HepG2 (cell line): Measurements from ENCODE around the gene EPN3. TPM values are rescaled to one million over a fixed set of nuclear protein-coding genes. Genes with fewer than 3 reads are reported as not detected.

ENCODE experiments used
- CCAR2 ChIP-seq: fragments of 200-400 bp; formaldehyde crosslinking; optimal IDR thresholded peaks from 2 replicates; pipeline ENCODE3; 2018; ENCODE audit warnings: low read depth, mild to moderate bottlenecking, low read length, moderate library complexity
- HNRNPLL ChIP-seq: fragments of 200-400 bp; formaldehyde crosslinking; IDR thresholded peaks from 2 replicates; pipeline ENCODE4 v1.6.1; 2017; ENCODE audit warnings: mild to moderate bottlenecking, low read depth, low read length; ENCODE audit not compliant: poor library complexity, severe bottlenecking
- KDM2A ChIP-seq: sonication (generic); formaldehyde crosslinking; IDR thresholded peaks from 2 replicates; pipeline ENCODE4 v1.4.0; 2020; ENCODE audit warnings: low read depth, missing genetic modification reagents, borderline replicate concordance
- MTF1 ChIP-seq: sonication (generic); formaldehyde crosslinking; IDR thresholded peaks from 2 replicates; pipeline ENCODE4 v1.5.0; 2020; ENCODE audit warnings: missing genetic modification reagents
- NAIF1 ChIP-seq: sonication (generic); formaldehyde crosslinking; IDR thresholded peaks from 2 replicates; pipeline ENCODE4 v1.5.0; 2020; ENCODE audit warnings: mild to moderate bottlenecking, missing genetic modification reagents, borderline replicate concordance
- NCOA2 ChIP-seq: sonication (generic); formaldehyde crosslinking; IDR thresholded peaks from 2 replicates; pipeline ENCODE4 v1.8.0; 2022; ENCODE audit warnings: inconsistent platforms
- PATZ1 ChIP-seq: sonication (generic); formaldehyde crosslinking; IDR thresholded peaks from 2 replicates; pipeline ENCODE4 v1.4.0; 2020; ENCODE audit warnings: missing genetic modification reagents
- PRDM10 ChIP-seq: sonication (generic); formaldehyde crosslinking; IDR thresholded peaks from 2 replicates; pipeline ENCODE4 v1.4.0; 2020; ENCODE audit warnings: low read depth, missing genetic modification reagents
- RXRA ChIP-seq: sonication (generic); formaldehyde crosslinking; IDR thresholded peaks from 2 replicates; pipeline ENCODE4 v1.5.1; 2020; ENCODE audit warnings: missing genetic modification reagents
- SIX4 ChIP-seq: sonication (generic); formaldehyde crosslinking; IDR thresholded peaks from 2 replicates; pipeline ENCODE4 v1.4.0; 2020; ENCODE audit warnings: missing genetic modification reagents
- STAG1 ChIP-seq: sonication (generic); formaldehyde crosslinking; IDR thresholded peaks from 2 replicates; pipeline ENCODE4 v1.4.0; 2020; ENCODE audit warnings: missing genetic modification reagents
- ZBTB46 ChIP-seq: sonication (generic); formaldehyde crosslinking; IDR thresholded peaks from 2 replicates; pipeline ENCODE4 v1.4.0; 2020; ENCODE audit warnings: mild to moderate bottlenecking, missing genetic modification reagents, borderline replicate concordance
- ZMYM2 ChIP-seq: sonication (generic); formaldehyde crosslinking; IDR thresholded peaks from 2 replicates; pipeline ENCODE4 v1.8.0; 2022; ENCODE audit warnings: mild to moderate bottlenecking, missing genetic modification reagents
- ZNF160 ChIP-seq: sonication (generic); formaldehyde crosslinking; IDR thresholded peaks from 2 replicates; pipeline ENCODE4 v1.8.0; 2022; ENCODE audit warnings: mild to moderate bottlenecking, inconsistent platforms, missing genetic modification reagents
- ZNF451 ChIP-seq: sonication (generic); formaldehyde crosslinking; IDR thresholded peaks from 2 replicates; pipeline ENCODE4 v1.5.0; 2020; ENCODE audit warnings: mild to moderate bottlenecking, missing genetic modification reagents
- ZNF503 ChIP-seq: sonication (generic); formaldehyde crosslinking; IDR thresholded peaks from 2 replicates; pipeline ENCODE4 v1.4.0; 2020; ENCODE audit warnings: missing genetic modification reagents
- ZNF713 ChIP-seq: sonication (generic); formaldehyde crosslinking; IDR thresholded peaks from 2 replicates; pipeline ENCODE4 v1.4.0; 2020; ENCODE audit warnings: mild to moderate bottlenecking, missing genetic modification reagents
- ZNF720 ChIP-seq: sonication (generic); formaldehyde crosslinking; IDR thresholded peaks from 2 replicates; pipeline ENCODE4 v1.4.0; 2020; ENCODE audit warnings: missing genetic modification reagents
- ZSCAN22 ChIP-seq: sonication (generic); formaldehyde crosslinking; IDR thresholded peaks from 2 replicates; pipeline ENCODE4 v1.4.0; 2020; ENCODE audit warnings: mild to moderate bottlenecking, missing genetic modification reagents
- ZZZ3 ChIP-seq: sonication (generic); formaldehyde crosslinking; IDR thresholded peaks from 2 replicates; pipeline ENCODE4 v1.4.0; 2020; ENCODE audit warnings: missing genetic modification reagents, mild to moderate bottlenecking, borderline replicate concordance
- polyA plus RNA-seq, 8 experiments: library from polyadenylated mRNA; depleted of rRNA in 3 of 8; stranded (reverse) in 7 of 8; unstranded in 1 of 8; fragments of >200 nt; fragmentation: Illumina TruSeq in 4 of 8; extraction: Trizol in 4 of 8; gene quantifications; 2 replicates each; pipeline versions ENCODE4 v1.2.1 to v1.2.3, GENCODE V29; 2011 to 2016; ENCODE audit warnings: low read depth in 4 of 8, missing spikeins in 1 of 8, mixed read lengths in 1 of 8; ENCODE audit not compliant: insufficient read depth in 1 of 8
- total RNA-seq, 5 experiments: library from RNA; depleted of rRNA; stranded (reverse); fragments of >200 nt; fragmentation: Illumina TruSeq; extraction: Trizol; gene quantifications; 2 replicates each; pipeline ENCODE4 v1.2.3, GENCODE V29; 2016; ENCODE audit warnings: low read depth in 1 of 5

EPN3 gene
- total and polyA plus RNA-seq, 2 of the 13 experiments (the other 11 are each of a cell fraction or from before 2014, with no cell fraction given): 0.11 to 0.95 TPM

- TF ChIP-seq PRDM10 (CRISPR knock-in tag) (no peak), ZSCAN22 (no peak), ZNF160 (CRISPR knock-in tag) (no peak), ZNF713 (CRISPR knock-in tag) (no peak), ZZZ3 (CRISPR knock-in tag) (0 out of 2 replicates have a peak, but pooled peaks have one; percentile 26), STAG1 (CRISPR knock-in tag) (peak; percentile 21; the same call in 1 of the 2 replicates), ZMYM2 (CRISPR knock-in tag) (0 out of 2 replicates have a peak, but pooled peaks have one; percentile 31), KDM2A (CRISPR knock-in tag) (peak; percentile 36), NAIF1 (CRISPR knock-in tag) (no peak), SIX4 (CRISPR knock-in tag) (no peak), NCOA2 (CRISPR knock-in tag) (0 out of 2 replicates have a peak, but pooled peaks have one; percentile 21), PATZ1 (CRISPR knock-in tag) (peak; percentile 53; the same call in 1 of the 2 replicates), ZNF503 (no peak), ZBTB46 (0 out of 2 replicates have a peak, but pooled peaks have one; percentile 37), RXRA (CRISPR knock-in tag) (no peak), CCAR2 (no peak), HNRNPLL (peak; percentile 14), ZNF451 (CRISPR knock-in tag) (no peak), MTF1 (no peak), ZNF720 (CRISPR knock-in tag) (no peak)
These were observed 1.9 kb downstream of the EPN3 start (continued) for GRCh38 chr17:50534222-50534978.
